ENCODE results near the gene CNTN4.

DNA sequence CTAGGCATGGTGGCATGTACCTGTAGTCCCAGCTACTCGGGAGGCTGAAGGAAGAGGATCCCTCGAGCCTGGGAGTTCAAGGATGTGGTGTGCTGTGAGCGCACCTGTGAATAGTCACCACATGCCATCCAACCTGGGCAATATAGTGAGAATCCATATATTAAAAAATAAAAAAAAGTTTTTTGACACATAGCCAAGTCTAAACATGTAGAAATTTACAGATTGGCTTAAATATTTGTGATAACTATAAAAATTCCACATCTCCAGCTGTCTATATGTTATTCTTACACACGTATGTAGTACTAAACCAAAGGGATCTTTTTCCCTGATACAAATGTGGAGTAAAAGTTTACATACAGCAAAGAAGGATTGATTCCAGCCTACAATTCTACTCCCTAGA lies 119.7 kb downstream of the CNTN4 start:
- TF ChIP-seq, protein P1, sequence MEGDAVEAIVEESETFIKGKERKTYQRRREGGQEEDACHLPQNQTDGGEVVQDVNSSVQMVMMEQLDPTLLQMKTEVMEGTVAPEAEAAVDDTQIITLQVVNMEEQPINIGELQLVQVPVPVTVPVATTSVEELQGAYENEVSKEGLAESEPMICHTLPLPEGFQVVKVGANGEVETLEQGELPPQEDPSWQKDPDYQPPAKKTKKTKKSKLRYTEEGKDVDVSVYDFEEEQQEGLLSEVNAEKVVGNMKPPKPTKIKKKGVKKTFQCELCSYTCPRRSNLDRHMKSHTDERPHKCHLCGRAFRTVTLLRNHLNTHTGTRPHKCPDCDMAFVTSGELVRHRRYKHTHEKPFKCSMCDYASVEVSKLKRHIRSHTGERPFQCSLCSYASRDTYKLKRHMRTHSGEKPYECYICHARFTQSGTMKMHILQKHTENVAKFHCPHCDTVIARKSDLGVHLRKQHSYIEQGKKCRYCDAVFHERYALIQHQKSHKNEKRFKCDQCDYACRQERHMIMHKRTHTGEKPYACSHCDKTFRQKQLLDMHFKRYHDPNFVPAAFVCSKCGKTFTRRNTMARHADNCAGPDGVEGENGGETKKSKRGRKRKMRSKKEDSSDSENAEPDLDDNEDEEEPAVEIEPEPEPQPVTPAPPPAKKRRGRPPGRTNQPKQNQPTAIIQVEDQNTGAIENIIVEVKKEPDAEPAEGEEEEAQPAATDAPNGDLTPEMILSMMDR (IDR thresholded peaks at IDR 0.05): no peak
- TF ChIP-seq POLR2A (IDR thresholded peaks at IDR 0.05) (no peak), EP300 (IDR thresholded peaks at IDR 0.05) (no peak)

Measured in ovary (tissue), 3 donors.